GM19238 (cell line): ENCODE data around the gene MAST1.
"Not testable (repeated sequence)": the region's sequence is repeated elsewhere in the genome, so short reads cannot be mapped to it uniquely, and the experiment has no call there.

Experiments used
- DNase-seq: peaks from one replicate; pipeline ENCODE4 v3.0.0; 2011; ENCODE audit warnings: low spot score; ENCODE audit not compliant: insufficient read length

The MAST1 gene

GRCh38 chr19:12800923-12801465, 37.3 kb upstream of the MAST1 start:
- DNase-seq: no peak

DNA sequence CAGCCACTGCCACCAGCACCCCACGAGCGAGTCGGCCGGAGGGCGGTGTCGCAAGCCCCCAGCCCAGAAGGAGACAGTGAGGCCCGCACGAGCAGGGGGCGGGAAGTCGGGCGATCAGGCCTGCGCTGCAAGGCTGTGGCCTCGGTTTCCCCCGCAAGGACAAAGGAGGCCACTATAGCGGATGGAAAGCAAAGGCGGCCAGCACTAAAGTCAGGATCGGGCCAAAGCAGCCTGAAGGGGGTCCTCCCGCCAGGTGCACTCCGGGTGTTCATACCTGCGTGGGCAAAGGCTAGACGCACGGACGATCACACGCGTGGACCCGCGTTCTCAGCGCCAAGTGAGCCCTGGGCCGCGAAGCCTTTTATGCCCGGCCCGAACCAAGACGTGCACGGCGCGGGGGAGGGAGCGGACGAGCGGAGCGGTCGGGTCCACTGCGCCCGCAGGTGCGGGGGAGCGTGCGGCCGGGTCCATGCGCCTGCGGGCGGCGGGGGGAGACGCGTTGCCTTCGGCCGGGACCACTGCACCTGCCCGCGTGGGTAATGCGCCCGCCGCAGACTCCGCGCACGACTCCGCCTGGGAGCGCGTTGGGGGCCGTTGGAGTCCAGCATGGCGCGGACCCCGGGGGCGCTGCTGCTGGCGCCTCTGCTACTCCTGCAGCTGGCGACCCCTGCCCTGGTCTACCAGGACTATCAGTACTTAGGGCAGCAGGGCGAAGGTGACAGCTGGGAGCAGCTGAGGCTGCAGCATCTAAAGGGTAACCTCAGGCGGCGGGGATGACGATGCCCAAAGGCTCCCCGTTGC, 36.6 kb upstream of the MAST1 start, which contains the start of the genes PRDX2 and THSD8:
Gene PRDX2 (minus strand): TSS at position 335 of the 801 bp plus-strand sequence. CDS start 539 bp downstream, outside the sequence.
Gene THSD8 (plus strand): TSS at position 604 of the 801 bp plus-strand sequence. CDS start 3 bp downstream, at position 607.
- no peak for DNase-seq

- DNase-seq: no peak
Observed at GRCh38 chr19:12802267-12803106, 35.8 kb upstream of the MAST1 start.

- no peak for DNase-seq
Observed at GRCh38 chr19:12804051-12804450, 34.3 kb upstream of the MAST1 start.

GRCh38 chr19:12806242-12807081, 31.9 kb upstream of the MAST1 start, which contains the start of gene RNASEH2A:
Gene RNASEH2A (plus strand): TSS chr19:12806584. CDS start chr19:12806674, 90 bp downstream.
- peak; percentile 97 for DNase-seq

DNA sequence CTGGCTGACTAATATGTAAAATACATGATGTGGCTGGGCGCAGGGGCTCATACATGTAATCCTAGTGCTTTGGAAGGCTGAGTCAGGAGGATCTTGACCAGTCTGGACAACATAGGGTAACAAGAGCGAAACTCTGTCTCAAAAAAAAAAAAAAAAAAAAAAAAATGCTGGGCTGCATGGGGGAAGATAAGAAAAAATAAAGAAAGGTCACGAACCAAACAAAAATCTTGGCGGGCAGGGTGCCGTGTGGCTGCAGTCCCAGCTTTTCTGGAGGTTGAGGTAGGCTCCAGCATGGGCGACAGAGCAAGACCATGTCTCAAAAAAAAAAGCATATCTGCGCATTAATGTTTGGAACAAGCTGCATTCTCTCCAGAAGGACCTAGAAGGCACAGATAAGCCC, 23.2 kb upstream of the MAST1 start:
- no peak for DNase-seq

- not testable (repeated sequence) for DNase-seq
Observed at GRCh38 chr19:12817188-12817587, 21.1 kb upstream of the MAST1 start.

- DNase-seq: not testable (repeated sequence)
Observed at GRCh38 chr19:12817810-12818209, 20.5 kb upstream of the MAST1 start.

DNA sequence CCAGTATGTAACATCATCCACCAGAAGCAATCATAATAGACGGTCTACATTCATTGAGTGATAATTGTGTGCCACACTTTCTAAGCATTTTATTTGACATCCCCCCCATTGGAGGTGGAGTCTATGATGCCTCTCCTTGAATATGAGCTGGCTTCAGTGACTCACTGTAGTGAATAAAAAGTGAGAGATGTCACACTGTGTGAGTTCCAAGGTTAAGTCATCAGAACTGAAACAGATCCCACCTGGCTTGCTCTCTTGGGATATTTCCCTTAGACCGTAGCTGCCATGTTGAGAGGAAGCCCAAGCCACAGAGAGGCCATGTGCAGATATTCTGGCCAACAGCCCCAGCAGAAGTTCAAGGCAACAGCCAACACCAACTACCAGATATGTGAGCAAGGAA, 16.6 kb upstream of the MAST1 start:
- DNase-seq: no peak

GRCh38 chr19:12825254-12826131, 12.8 kb upstream of the MAST1 start:
- no peak for DNase-seq

DNA sequence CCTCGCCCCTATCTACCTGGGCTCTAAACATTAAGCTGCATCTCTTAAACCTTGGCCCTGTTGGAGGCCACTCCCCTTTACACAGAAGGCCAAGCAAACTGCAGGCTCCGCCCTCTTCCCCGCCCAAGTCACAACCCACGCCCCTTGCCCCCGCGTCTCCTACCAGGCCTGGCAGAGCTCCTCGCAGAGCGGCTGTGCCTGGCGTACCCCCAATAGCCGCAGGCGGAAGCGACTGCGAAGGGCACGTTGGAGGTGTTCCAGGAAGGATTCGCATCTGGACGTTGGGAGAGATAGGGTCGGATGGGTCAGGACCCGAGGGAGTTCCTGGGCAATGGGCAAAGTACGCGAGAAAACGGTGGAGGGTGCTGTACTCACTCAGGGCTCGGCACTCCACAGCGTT, 9.8 kb upstream of the MAST1 start:
- DNase-seq: no peak

- no peak for DNase-seq
Observed at GRCh38 chr19:12833418-12833737, 4.9 kb upstream of the MAST1 start.

- no peak for DNase-seq
Observed at GRCh38 chr19:12833738-12834565, 4.4 kb upstream of the MAST1 start.

DNA sequence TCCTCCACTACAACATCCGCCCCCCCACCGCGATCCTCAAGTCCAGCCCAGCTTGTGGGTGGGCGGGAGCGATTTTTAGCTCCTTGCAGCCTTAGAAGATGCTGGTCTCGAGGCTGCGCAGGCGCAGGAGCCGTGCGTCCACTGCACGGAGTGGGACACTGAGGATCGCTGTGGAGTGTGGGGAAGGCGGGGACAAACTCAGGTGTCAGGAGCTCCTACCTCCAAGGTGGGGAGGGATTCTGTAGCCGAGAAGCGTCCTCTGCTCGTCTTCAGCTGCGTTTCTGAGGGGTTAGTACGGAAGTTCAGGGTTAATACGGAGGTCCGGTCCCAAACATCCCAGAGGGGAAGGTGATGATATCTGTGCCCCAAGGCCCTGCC, 3.8 kb upstream of the MAST1 start, which contains the start of gene RTBDN:
Gene RTBDN (minus strand): TSS at position 14 of the 378 bp plus-strand sequence. CDS start 4,600 bp downstream, outside the sequence.
- no peak for DNase-seq

GRCh38 chr19:12834976-12835757, 3.1 kb upstream of the MAST1 start:
- no peak for DNase-seq

GRCh38 chr19:12836529-12836863, 1.8 kb upstream of the MAST1 start:
- no peak for DNase-seq

GRCh38 chr19:12837225-12837624, 1.1 kb upstream of the MAST1 start:
- no peak for DNase-seq
